Endothelial cell of umbilical vein (primary cell): ENCODE results near the gene ZNF174. TPM values are rescaled to one million over a fixed set of nuclear protein-coding genes. Genes with fewer than 3 reads are reported as not detected.

Source experiments
- BruUV-seq: library from RNA; stranded (reverse); fragments of 400-500 nt; replicated peaks from 2 replicates; lab custom pipeline; 2021; lab: Mats Ljungman, UMichigan
- CTCF ChIA-PET: fragments of 300-600, 350-600 bp; sonication (Branson Sonifier 250); formaldehyde crosslinking; loops from one replicate; lab custom pipeline; 2021; ENCODE audit warnings: antibody characterized with exemption, inconsistent platforms; lab: Charles Lee
- POLR2A ChIA-PET: fragments of 300-600, 350-600 bp; sonication (Branson Sonifier 250); formaldehyde crosslinking; loops from one replicate; lab custom pipeline; 2021; ENCODE audit warnings: antibody characterized with exemption, inconsistent platforms; lab: Charles Lee
- DNase-seq: peaks from one replicate; pipeline ENCODE4 v3.0.0-alpha.2; 2011; ENCODE audit warnings: low read depth, low spot score
- FAIRE-seq: peaks from 2 replicates; lab custom pipeline; 2011; peaks lifted over from hg19 to GRCh38; lab: Jason Lieb, UNC
- H2AFZ ChIP-seq: 2 replicates; pipeline ENCODE4 v1.6.0; 2012; ENCODE audit warnings: low read depth, low read length, control low read depth, inconsistent platforms
- H3K27ac ChIP-seq: 2 replicates; pipeline ENCODE4 v1.5.1; 2011; ENCODE audit warnings: low read depth, mild to moderate bottlenecking, control low read depth, low read length, moderate library complexity; ENCODE audit not compliant: insufficient read depth
- H3K27me3 ChIP-seq, 2 experiments: 2 replicates each; pipeline versions ENCODE4 v1.6.0 to v1.6.1; 2011; ENCODE audit warnings: low read length in 2 of 2, mixed read lengths in 1 of 2; ENCODE audit not compliant: control insufficient read depth in 2 of 2, insufficient read depth in 2 of 2
- H3K36me3 ChIP-seq, 2 experiments: 2 replicates in 1 of 2; 3 replicates in 1 of 2; pipeline ENCODE4 v1.5.1; 2011; ENCODE audit warnings: low read length in 2 of 2, mild to moderate bottlenecking in 1 of 2, moderate library complexity in 1 of 2; ENCODE audit not compliant: control insufficient read depth in 2 of 2, insufficient read depth in 2 of 2; ENCODE audit errors: extremely low read depth in 1 of 2
- H3K4me1 ChIP-seq: 3 replicates; pipeline ENCODE4 v1.5.1; 2011; ENCODE audit warnings: mild to moderate bottlenecking, low read length; ENCODE audit not compliant: control insufficient read depth, insufficient read depth; ENCODE audit errors: extremely low read depth
- H3K4me2 ChIP-seq: 2 replicates; pipeline ENCODE4 v1.6.1; 2011; ENCODE audit warnings: low read length, control low read depth, mixed read lengths; ENCODE audit not compliant: insufficient read depth
- H3K4me3 ChIP-seq, 3 experiments: fragments of 200-600 bp in 1 of 3; sonication (generic), shearing (Covaris generic) in 1 of 3; replicated peaks in 1 of 3; 2 replicates each; pipeline ENCODE4 v1.5.1; 2011 to 2016; ENCODE audit warnings: control low read depth in 3 of 3, low read length in 3 of 3, mild to moderate bottlenecking in 2 of 3, inconsistent platforms in 1 of 3, low read depth in 1 of 3, moderate library complexity in 1 of 3; ENCODE audit not compliant: insufficient read depth in 1 of 3
- H3K79me2 ChIP-seq: 2 replicates; pipeline ENCODE4 v1.6.0; 2012; ENCODE audit warnings: low read length, inconsistent platforms; ENCODE audit not compliant: control insufficient read depth, insufficient read depth
- H3K9ac ChIP-seq: replicated peaks from 2 replicates; pipeline ENCODE3; 2011; ENCODE audit warnings: low read length, control low read depth; ENCODE audit not compliant: insufficient read depth; ENCODE audit errors: extremely low read depth
- H3K9me1 ChIP-seq: replicated peaks from 3 replicates; pipeline ENCODE4 v1.6.0; 2011; ENCODE audit warnings: mild to moderate bottlenecking, low read length; ENCODE audit not compliant: control insufficient read depth, insufficient read depth; ENCODE audit errors: extremely low read depth
- H3K9me3 ChIP-seq: replicated peaks from 2 replicates; pipeline ENCODE4 v1.5.1; 2012; ENCODE audit warnings: low read length, inconsistent platforms; ENCODE audit not compliant: control insufficient read depth, insufficient read depth
- H4K20me1 ChIP-seq: replicated peaks from 2 replicates; pipeline ENCODE3; 2011; ENCODE audit warnings: mild to moderate bottlenecking, low read length; ENCODE audit not compliant: control insufficient read depth, insufficient read depth; ENCODE audit errors: extremely low read depth
- CTCF ChIP-seq, 2 donors: IDR thresholded peaks; 1 replicate in 1 of 2; 2 replicates in 1 of 2; pipeline ENCODE4 v1.5.1; 2011; ENCODE audit warnings: low read length in 2 of 2, mild to moderate bottlenecking in 2 of 2, moderate library complexity in 2 of 2, control low read depth in 1 of 2, inconsistent platforms in 1 of 2, low read depth in 1 of 2; ENCODE audit not compliant: insufficient read depth in 1 of 2; ENCODE audit errors: extremely low read depth in 1 of 2
- EZH2 ChIP-seq: IDR thresholded peaks from 2 replicates; pipeline ENCODE4 v1.6.1; 2012; ENCODE audit warnings: borderline replicate concordance, low read depth, mild to moderate bottlenecking, moderate library complexity, low read length, inconsistent platforms; ENCODE audit not compliant: severe bottlenecking
- FOS ChIP-seq: IDR thresholded peaks from 2 replicates; pipeline ENCODE4 v1.6.1; 2011; ENCODE audit warnings: mild to moderate bottlenecking, low read length, moderate library complexity, borderline replicate concordance; ENCODE audit not compliant: insufficient read depth
- GATA2 ChIP-seq: IDR thresholded peaks from 2 replicates; pipeline ENCODE4 v1.7.0; 2011; ENCODE audit warnings: low read depth, mild to moderate bottlenecking, moderate library complexity, mixed read lengths, low read length; ENCODE audit not compliant: insufficient read length, insufficient read depth
- JUN ChIP-seq: IDR thresholded peaks from 2 replicates; pipeline ENCODE4 v1.6.1; 2011; ENCODE audit warnings: borderline replicate concordance, low read depth; ENCODE audit not compliant: insufficient read length, insufficient read depth
- MAX ChIP-seq: IDR thresholded peaks from 2 replicates; pipeline ENCODE4 v1.6.1; 2011; ENCODE audit not compliant: insufficient read depth, insufficient read length
- MYC ChIP-seq: IDR thresholded peaks from one replicate; pipeline ENCODE4 v1.6.1; 2011; ENCODE audit warnings: mild to moderate bottlenecking, low read depth, low read length
- POLR2A ChIP-seq: IDR thresholded peaks from 2 replicates; pipeline ENCODE4 v1.6.1; 2012; ENCODE audit warnings: low read depth, mild to moderate bottlenecking, control low read depth, low read length
- POLR2AphosphoS5 ChIP-seq: IDR thresholded peaks from 2 replicates; pipeline ENCODE4 v1.6.1; 2012; ENCODE audit warnings: low read depth, mild to moderate bottlenecking, control low read depth, low read length, moderate library complexity; ENCODE audit not compliant: insufficient read depth
- dilution Hi-C: fragments of 300-500 bp; cut with MboI; formaldehyde crosslinking; loops from one replicate; pipeline ENCODE4 v1.15.0; 2019; ENCODE audit warnings: low sequenced_read_pairs; ENCODE audit not compliant: extremely low pct_ligation_motif_present
- intact Hi-C: fragments of 100-400 bp; cut with micrococcal nuclease; formaldehyde crosslinking; loops from one replicate; pipeline ENCODE4 v1.10.0; 2022
- polyA plus RNA-seq, 4 experiments: library from polyadenylated mRNA; depleted of rRNA in 3 of 4; stranded (reverse) in 3 of 4; unstranded in 1 of 4; fragments of >200 nt; gene quantifications; 2 replicates each; pipeline versions ENCODE4 v1.2.1 to v1.2.3, GENCODE V29; 2011 to 2012; ENCODE audit warnings: missing spikeins in 1 of 4
- total RNA-seq: library from RNA; stranded (reverse); gene quantifications from 2 replicates; pipeline ENCODE4 v1.2.3, GENCODE V29; 2021

Gene ZNF174
- total and polyA plus RNA-seq, 2 donors (not counting 3 experiments of a cell fraction or from before 2014, with no cell fraction given): 7.1 to 9.1 TPM

GRCh38 chr16:3377917-3378316, 23.1 kb upstream of the ZNF174 start:
- no peaks in the 10 kb centered on the region for H4K20me1 ChIP-seq
- no peaks in the 10 kb centered on the region for H3K27me3 ChIP-seq
- intact Hi-C loops (no loop called here), dilution Hi-C loops (no loop called here)
- H3K27ac ChIP-seq: no peak overlapping the region
- H3K4me2 ChIP-seq: no peak overlapping the region
- no peaks in the 10 kb centered on the region for H3K79me2 ChIP-seq
- ChIA-PET CTCF (no interaction called here), POLR2A (no interaction called here)
- FAIRE-seq (no peak), DNase-seq (no peak)
- H3K4me1 ChIP-seq: no peaks in the 10 kb centered on the region
- no peak overlapping the region for H3K9ac ChIP-seq
- H3K9me1 ChIP-seq: no peaks in the 10 kb centered on the region
- peaks cover 13% of the 10 kb centered on the region for H3K9me3 ChIP-seq
- peaks cover 3 to 5% of the 10 kb centered on the region in 2 experiments for H3K36me3 ChIP-seq
- TF ChIP-seq MYC: no peak
- TF ChIP-seq EZH2: no peak
- TF ChIP-seq CTCF (IDR thresholded peaks at IDR 0.05; ENCODE audit: extremely low read depth in 1 of 2, insufficient read depth in 1 of 2, low read depth in 1 of 2, low read length in 2 of 2): no peak
- no peak for TF ChIP-seq MAX
- no peak for TF ChIP-seq POLR2A
- TF ChIP-seq FOS: no peak
- TF ChIP-seq GATA2: no peak
- no peak for TF ChIP-seq JUN
- no peak for TF ChIP-seq POLR2AphosphoS5
- no TSS peak for BruUV-seq
- no peak overlapping the region for H3K4me3 ChIP-seq
- no peak overlapping the region for H2AFZ ChIP-seq
